VCaP (cell line): ENCODE measurements around the gene NTNG1.
"Not testable (repeated sequence)": the region's sequence is repeated elsewhere in the genome, so short reads cannot be mapped to it uniquely, and the experiment has no call there.

Source experiments
- H3K27ac ChIP-seq: fragments of 450-650 bp; 2 replicates; pipeline ENCODE4 v1.5.1; 2017
- TF ChIP-seq, protein P1 (sequence below): fragments of 450-650 bp; conservative IDR thresholded peaks from 2 replicates; pipeline ENCODE4 v1.5.1; 2017; ENCODE audit warnings: mild to moderate bottlenecking, moderate library complexity

NTNG1 gene

DNA sequence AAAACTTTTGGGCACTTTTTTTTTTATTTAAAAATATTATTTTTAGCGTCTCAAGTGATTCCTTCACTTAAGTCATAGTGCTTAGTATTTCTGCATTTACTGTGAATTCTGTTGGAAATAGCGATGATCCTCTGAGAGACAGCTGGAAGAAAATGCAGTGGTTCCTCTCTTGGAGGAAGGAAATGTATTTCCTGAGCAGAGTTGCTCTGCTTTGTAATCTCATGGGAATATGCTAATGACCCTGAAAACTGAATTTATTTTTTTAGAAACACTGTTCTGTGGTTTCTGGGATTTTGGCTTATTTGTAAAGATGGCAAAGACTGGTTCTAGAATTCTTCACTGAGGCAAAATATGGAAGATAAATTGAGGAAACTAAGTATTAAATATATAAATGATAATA, 88.9 kb downstream of the NTNG1 start:
- no peak overlapping the region for H3K27ac ChIP-seq
- TF ChIP-seq, protein P1, sequence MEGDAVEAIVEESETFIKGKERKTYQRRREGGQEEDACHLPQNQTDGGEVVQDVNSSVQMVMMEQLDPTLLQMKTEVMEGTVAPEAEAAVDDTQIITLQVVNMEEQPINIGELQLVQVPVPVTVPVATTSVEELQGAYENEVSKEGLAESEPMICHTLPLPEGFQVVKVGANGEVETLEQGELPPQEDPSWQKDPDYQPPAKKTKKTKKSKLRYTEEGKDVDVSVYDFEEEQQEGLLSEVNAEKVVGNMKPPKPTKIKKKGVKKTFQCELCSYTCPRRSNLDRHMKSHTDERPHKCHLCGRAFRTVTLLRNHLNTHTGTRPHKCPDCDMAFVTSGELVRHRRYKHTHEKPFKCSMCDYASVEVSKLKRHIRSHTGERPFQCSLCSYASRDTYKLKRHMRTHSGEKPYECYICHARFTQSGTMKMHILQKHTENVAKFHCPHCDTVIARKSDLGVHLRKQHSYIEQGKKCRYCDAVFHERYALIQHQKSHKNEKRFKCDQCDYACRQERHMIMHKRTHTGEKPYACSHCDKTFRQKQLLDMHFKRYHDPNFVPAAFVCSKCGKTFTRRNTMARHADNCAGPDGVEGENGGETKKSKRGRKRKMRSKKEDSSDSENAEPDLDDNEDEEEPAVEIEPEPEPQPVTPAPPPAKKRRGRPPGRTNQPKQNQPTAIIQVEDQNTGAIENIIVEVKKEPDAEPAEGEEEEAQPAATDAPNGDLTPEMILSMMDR: no peak

DNA sequence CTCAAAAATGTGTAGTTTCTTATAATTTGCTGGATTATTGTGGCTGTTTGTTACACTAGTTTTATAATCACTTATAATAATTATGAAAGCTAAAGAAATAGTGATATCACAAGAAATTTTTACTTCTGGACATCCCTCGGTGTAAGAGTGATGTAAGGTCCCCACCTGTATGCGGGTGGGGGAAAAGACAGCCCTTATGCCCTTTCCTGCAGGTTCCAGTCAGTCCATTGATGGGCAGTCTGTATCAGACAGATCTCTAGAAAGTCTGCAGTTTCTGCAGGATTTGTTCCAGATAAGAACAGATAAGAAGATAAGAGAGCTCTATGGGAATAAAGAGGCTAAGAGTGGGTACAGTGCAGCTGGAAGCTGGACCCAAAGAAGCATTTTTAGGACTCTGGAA, 89.3 kb downstream of the NTNG1 start:
- TF ChIP-seq, protein P1: no peak
- no peak overlapping the region for H3K27ac ChIP-seq

DNA sequence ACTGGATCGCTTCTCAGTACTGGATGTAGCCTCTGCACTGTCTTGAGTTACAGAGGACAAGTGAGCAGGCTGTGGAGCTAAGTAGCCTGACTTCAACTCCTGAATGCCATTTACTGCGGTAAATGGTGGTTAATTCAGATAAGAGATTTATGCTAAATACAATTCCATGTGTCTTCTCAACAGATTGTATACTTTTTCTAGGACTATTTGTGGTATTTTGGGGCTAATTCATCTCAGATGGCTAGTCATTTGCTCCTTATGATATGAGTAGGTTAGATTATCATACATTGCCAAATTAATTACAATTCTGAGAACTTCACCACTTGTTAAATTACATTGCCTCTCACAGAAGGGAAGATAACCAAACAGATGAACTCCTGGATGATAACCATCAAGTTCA, 90.5 kb downstream of the NTNG1 start:
- no peak overlapping the region for H3K27ac ChIP-seq
- TF ChIP-seq, protein P1: no peak

DNA sequence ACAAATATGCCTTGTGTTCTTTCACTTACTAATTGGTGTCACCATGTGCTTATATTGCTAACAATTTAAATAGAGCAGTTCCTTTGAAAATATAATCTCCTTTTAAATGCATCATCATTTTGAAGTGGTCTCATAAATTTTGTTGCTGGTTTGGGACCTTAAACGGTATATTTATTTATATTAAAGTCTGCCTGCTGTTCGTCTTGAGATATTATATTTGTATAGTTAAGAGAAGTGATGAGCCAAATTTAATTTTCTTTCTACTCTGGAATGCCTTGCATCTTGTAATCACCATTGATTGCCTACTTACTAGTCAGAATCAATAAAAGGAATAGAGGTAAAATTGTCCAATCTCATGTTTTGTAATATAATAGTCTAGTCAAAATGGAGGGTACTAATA, 91.6 kb downstream of the NTNG1 start:
- TF ChIP-seq, protein P1: no peak
- no peak overlapping the region for H3K27ac ChIP-seq

DNA sequence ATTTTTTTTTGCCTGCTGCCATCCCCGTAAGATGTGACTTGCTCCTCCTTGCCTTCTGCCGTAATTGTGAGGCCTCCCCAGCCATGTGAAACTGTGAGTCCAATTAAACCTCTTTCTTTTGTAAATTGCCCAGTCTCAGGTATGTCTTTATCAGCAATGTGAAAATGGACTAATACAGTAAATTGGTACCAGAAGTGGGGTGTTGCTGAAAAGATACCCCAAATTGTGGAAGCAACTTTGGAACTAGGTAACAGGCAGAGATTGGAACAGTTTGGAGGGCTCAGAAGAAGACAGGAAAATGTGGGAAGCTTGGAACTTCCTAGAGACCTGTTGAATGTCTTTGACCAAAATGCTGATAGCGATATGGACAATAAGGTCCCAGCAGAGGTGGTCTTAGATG, 95.9 kb downstream of the NTNG1 start:
- not testable (repeated sequence) for H3K27ac ChIP-seq

DNA sequence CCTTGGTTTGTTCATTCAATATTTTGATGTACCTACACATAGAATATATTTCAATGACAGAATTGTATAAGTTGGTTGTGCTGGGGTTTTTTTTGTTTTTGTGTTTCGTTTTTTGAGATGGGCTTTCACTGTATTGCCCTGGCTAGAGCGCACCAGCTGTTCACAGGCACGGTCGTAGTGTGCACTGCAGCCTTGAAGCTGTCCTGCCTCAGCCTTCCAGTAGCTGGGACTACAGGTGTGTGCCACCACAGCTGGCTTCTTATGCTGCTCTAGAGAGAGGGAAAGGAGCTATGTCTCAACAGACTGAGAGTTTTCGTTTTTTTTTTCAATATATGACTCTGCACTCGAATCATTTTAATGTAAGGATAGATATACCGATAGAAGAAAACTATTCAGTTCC, 102.6 kb downstream of the NTNG1 start:
- TF ChIP-seq, protein P1: no peak

DNA sequence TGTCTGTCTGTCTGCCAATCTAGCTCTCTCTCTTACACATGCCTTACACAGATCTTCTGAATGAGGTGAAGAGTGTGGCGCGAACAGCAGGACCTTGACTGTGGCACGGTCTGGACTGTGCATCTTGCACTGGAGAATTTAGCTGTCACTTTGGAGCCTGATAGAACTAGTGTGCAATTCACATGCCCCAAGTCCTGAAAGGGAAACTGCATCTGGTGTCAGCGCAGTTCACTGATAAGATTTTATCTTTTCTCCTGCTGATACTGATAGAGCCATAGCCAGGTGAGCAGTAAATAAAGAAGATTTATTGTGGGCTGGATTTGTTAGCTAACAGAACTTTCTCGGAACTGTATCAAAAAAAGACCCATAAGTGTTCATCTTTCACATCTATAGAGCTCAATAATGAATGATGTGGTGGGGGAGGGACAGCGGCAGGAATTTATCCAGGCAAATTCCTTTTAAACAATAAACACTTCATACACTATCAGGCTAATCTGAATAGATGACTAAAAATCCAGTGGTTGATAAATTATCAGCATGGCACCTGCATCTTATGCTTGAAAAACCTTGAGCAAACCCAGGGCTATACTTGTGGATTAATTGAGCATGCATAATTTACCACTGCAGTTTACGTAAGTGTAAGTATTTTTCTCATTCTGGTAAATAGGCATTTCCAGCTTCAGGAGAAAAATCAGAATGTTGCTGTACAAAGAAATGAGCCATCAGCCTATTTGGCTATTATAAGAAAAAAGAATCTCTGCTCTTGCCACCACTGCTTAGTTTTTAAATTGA, 104.1 kb downstream of the NTNG1 start:
- TF ChIP-seq, protein P1: no peak
- peak overlapping the region; percentile 67 for H3K27ac ChIP-seq

More for the DNA sequence above, 102.6 kb downstream of the NTNG1 start:
- no peak overlapping the region for H3K27ac ChIP-seq

DNA sequence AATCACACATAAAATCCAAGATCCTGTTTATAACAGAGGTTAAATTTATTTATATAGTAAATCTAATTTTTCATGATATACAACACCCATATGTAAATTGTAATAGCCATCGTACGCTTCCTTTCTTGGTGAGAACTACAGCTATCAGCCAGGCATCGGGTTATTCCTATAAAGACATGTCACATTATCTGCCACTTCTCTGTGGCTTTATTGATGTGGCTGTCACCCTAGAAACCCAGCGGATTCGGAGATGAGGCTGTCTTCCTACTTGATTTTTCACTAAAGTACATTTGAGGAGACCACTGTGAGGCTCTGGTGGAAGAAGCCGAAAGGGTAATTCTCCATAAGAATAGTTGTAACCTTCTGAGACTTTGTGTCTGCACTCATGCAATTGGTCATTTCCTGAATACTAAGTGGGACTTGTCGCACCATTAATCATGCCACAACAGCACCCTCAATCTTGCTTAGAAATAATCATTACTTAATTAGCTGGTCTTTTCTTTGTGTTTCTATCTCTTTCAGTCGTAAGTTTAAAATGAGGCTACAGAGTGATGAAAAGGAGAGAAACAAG, 106.0 kb downstream of the NTNG1 start:
- TF ChIP-seq, protein P1: no peak
- no peak overlapping the region for H3K27ac ChIP-seq
